Hindlimb muscle (tissue), 1 donor: Measurements from ENCODE around the gene GRPEL2. TPM values are rescaled to one million over a fixed set of nuclear protein-coding genes. Genes with fewer than 3 reads are reported as not detected.
"Not testable (repeated sequence)": the region's sequence is repeated elsewhere in the genome, so short reads cannot be mapped to it uniquely, and the experiment has no call there.

Source experiments
- DNase-seq: peaks from one replicate; pipeline ENCODE4 v3.0.0-alpha.2; 2013
- polyA plus RNA-seq: library from polyadenylated mRNA; unstranded; fragments of 120-200 nt; gene quantifications from one replicate; pipeline ENCODE4 v1.2.1, GENCODE V29; 2013; ENCODE audit not compliant: insufficient read length

Gene GRPEL2
- polyA plus RNA-seq, 1 donor, result 16.0 TPM

DNA sequence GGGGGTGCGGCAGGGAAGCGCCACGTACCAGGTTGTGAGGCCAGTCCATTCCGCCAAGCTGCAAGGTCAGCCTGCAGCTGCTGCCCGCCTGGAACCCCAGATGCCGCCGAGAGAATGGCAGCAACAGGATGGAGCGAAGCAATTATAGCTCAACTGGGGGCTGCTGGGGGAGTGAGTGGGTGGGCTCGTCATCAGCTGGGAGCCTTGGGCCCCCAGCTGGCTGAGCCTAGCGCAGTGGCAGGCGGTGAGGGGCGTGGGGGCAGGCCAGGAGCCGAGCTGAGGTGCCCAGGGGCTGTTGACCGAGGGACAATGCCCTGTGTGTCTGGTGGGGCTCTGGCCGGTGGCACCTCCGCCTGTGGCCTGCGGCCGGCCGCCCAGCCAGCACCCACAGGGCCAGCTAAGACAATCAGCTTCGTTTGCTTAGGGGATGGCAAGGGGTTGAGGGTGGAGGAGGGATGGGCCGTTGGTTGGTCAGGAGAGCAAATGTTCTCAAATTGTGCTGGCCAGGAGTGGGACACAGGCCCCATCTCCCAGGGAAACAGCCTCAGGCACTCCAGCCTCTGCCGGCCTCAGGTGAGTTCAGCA lies 34.0 kb downstream of the GRPEL2 start, which contains the start of gene IL17B:
Gene IL17B (minus strand): TSS at position 116 of the 585 bp plus-strand sequence. CDS start 67 bp downstream, at position 49.
- no peak for DNase-seq

DNA sequence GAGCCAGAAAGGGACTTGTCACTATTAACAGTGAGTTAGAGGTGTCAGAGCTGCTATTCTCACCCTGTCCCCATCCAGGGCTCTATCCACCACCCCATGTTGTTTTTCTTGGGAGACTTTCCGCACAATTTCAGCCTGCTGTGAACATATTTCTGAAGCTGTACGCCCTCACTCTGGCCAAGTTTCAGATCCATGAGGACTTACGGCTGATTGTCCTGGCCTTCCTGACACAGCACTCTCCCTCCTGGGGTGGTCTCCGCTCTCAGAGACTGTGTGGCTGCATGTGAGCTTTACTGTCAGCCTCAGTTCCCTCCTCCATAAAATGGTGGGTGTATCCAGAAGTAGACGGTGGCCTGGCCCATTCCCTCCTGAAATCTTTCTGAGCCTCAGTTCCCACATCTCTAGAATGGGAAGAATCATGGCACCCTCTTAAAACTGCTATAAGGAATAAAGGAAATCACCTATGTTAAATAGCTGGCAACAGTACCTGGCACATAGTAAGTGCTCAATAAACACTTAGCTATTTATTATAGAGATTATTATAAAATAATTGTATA lies 34.6 kb downstream of the GRPEL2 start:
- DNase-seq, result no peak

DNA sequence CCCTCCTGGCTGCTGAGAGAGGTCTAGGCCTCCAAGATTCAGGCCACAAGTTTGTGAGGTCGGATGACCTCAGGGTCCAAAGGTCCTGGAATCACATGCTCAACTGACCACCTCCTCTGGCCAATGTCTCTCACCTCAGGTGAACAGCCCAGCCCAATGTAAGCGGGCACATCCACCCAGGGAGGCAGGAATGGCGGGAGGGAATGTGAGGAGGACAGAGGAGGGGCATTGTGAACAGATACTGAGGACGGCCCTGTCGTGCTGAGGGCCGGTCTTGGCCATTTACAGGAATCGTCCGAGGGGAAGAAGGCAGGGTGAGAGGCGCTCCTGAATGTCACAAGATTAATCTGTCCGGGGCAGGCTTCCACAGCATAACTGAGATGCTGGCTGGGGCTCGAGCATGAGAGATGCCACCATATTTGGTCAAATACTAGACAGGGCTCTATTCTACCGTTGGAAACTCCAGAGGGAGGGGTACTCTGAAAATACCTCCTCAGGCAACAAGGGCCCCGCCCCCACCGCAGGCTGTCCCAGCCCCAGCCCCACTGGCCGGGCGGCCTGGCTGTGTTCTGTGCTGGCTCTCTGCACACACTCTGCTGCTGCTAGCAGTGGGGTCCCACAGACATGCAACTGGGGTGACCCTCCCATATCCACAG lies 35.3 kb downstream of the GRPEL2 start:
- DNase-seq, result no peak

DNA sequence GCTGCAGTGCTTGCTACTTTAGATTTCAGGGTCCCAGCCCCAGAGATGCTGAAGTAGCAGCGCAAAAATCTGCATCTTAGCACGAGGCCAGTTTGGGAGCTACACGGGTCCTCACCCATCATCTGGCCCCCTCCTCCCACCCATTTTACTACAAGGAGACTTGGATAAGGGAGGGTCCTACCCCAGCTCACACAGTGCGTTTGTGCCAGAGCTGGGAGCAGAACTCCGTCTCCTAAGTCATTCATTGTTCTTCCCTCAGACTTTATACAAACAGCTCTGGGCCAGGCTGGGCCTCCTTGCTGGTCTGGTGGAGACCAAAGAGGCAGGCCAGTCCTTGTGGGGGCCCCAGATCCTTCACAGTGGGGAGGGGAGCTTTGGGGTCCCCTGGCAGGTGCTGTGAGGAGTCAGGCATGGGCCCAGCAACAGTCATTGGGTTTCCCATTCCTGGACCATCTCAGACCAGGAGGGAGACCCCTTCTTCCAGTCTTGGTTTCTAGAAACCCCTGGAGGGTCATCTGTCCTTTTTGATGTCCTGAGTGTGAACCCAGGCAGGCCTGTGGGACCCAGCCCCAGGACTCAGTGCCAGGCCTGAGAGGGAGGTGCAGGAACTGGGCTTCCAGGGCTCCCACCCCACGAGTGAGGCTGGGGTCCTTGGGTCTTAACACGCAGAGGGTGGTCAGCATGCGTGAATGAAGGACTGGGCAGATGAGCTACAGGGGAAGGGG lies 36.1 kb downstream of the GRPEL2 start:
- DNase-seq, result no peak

DNA sequence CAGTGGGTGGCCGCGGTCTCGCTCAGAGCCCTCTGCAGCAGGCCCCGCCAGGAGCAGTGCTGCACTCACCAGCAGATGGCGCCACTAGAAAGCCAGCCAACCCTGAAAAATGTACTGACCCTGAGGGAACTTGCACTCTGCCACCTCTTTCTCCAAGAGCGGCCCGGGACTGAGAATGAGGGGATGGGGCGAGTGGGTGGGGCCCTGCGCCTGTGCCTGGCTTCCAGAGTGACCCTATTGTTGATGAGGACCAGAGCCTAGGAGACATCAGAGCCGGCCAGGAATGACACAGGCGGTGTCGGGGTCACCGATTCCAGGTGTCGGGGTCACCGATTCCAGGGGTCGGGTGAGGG lies 36.7 kb downstream of the GRPEL2 start:
- DNase-seq, result peak; percentile 81

DNA sequence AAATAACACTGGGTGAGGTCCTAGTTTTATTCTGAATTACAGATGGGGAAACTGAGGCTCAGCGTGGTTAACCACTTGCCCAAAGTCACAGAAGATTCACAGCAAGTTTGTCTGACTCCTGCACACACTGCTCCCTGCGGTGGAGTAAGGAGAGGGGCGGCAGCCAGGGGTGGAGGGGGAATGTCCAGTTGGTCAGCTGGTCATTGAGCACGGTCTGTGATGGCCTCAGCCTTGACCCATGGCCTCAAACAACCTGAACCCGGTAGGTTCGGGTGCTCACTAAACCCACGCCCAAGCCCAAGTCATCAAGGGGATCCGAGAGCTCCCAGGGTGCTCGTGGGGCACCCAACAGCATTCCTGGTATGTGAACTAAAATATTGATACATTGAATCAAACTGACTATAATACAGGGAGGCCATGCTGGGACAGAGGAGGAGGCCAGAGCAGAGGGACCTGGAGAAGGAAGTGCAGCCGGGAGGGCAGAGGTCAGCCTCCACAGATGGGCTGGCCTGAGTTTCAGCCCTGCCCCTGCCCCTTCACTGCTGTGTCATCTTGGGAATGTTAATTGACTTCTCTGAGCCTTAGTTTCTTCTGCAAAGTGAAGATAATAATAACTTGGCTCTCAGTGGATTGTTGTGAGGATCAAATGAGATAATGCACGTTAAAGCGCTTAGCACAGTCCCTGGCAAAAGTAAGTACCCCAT lies 37.4 kb downstream of the GRPEL2 start:
- no peak for DNase-seq

DNA sequence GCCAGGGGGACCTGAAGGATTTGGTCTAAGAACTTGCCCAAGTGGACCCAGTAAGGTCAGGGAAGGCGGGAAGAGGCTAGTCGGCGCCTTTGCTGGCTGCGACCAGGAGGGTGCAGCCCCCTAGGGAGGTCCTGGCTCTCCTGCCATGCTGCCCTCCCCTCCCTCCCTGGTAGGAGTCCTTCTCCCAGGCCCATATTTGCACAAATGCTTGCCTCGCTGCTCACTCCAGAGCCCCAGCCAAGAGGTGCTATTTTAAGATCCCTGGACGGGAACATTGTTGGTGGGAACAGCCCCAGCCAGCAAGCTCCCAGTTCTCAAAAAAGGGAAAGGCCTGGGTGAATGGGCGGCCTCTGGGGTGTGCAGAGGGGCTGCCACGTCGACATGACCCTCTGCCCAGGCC lies 38.1 kb downstream of the GRPEL2 start:
- no peak for DNase-seq

DNA sequence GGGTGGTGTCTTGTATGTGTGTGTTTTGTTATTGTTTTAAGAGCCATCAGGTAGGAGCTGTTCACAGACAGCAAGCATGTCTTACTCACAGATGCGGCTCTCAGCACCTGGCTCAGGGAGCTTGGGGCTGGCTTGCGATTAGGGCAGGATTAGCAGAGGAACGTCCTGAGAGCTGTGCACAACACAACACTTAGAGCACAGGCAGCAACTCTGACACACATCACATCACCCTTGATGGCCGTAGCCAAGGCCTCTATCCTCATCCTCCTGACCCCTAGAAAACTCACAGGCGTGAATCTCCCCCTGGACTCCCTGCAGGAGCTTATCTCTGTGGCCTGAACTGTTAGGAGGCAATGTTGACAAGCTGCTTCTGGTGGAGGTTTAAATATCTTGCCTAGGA lies 40.9 kb downstream of the GRPEL2 start:
- DNase-seq, result no peak

DNA sequence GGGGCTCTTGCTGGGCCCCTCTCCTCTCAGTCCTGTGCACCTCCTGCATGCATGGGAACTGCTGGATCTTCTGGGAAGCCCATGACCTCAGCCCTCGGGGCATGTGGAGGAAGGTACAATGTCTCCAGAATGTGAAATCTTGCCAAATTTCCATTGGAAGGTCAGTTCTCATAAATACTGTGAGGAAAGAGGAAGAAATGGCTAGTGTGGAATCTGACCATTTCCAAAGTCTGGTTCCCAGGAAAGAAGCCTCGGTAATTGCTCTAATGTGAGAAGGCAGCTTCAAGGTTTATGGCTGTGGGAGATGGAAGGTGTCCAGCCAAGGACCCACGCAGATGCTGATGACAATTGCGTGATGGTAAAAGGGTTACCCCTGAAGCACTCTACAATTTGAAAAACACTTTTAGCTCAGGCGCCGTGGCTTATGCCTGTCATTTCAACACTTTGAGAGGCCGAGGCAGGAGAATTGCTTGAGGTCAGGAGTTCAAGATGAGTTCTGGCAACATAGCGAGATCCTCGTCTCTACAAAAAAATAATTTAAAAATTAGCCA lies 41.9 kb downstream of the GRPEL2 start:
- no peak for DNase-seq

DNA sequence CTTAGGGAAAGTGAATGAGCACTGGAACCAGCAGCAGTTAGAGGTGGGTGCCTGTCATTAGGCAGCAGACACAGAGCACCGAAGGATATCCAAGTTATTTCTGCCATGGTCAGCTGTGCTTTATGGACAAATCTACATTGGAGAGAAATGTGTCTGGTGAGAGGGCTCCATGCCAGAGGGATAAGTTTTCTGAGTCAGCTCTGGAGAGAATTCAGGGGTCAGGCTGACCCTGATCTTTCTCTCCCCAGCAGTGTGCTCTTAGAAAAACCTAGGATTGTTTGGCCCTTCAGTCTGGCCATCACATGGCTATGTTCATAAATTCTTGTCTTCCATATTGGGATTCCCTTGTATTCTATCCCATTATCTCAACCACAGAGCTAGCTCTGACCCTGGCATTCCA lies 42.7 kb downstream of the GRPEL2 start:
- no peak for DNase-seq

DNA sequence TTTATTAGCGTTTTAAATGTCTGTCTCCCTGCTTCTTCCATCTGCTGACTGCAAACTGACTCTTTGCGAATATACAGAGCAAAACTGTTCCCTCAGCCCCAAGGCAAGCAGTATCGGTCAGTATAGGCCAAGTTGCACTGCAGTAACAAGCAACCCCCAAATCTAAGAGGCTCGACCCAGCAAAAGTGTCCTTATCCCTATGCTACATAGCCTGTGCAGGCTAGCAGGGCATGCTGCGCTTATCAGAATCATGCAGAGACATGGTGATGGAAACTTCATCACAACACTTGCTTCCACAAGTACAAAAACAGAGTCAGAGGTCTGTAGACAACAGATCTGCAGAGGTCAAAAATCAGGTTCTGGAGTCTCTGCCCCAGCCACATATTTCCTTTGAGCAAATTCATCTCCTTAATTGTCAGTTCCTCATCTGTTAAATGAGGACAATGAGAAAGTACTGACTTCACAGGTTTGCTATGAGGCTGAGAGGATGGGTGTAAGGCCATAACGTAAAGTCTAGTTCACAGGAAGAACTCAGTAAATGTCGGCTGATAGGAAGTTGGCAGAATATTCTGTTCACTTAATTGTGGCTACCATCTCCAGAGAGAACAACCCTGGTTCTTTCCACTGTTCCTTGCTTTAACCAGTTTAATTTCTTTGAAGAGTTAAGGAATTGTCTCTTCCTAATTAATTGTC lies 43.3 kb downstream of the GRPEL2 start:
- no peak for DNase-seq

DNA sequence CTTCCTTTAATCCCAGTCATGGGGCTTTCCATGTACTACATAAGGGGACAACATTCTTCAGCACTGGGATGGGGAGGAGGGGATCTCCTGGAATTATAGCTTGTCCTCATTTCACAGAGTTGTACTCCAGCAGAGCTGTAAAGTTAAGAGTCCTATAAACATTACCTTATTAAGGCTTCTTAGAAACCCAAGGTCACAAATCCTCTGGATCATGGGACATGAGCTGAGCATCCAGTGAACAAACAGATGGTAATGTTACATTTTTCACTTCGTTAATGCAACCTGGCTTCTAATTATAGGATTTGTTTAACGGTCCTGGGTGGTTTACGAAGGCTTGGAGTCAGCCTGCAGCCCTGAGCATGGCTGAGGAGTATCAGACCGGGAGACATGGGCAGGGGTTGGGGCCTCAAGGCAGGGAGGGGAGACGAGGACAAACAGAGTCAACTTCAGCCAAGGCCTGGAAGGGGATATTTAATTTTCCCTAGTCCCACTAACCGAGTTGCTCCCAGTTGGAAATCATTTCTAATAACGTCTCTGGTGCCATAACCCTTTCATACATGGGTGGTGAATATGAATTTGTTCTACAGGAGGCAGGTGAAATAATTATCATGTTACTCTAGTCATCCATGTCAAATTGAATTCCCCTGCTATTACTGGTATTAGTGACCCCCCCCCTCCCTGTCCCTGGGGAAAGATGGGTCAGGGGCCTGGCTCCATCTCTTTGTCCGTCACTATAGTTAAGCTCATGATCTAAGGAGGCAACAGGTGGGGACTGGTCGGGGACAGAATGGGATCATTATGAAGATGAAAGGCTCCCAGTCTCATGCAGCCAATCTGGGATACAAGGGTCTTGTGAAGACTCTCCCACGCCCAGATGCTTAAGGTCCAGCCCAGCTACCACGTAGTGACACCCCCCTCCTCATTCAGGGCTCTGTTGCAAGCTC lies 44.5 kb downstream of the GRPEL2 start:
- DNase-seq, result no peak

DNA sequence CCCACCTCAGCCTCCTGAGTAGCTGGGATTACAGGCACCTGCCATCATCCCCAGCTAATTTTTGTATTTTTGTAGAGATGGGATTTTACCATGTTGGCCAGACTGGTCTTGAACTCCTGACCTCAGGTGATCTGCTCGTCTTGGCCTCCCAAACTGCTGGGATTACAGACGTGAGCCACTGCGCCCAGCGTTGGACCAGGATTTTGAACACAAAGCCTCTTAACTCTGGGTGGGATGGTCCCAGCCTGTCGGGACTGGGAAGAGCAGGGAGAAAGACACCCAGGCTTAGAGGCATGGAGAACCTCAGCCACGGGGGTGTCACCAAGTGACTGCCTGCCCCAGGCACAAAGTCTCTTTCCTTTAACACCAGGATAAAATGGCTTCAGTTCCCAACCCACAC lies 45.8 kb downstream of the GRPEL2 start:
- not testable (repeated sequence) for DNase-seq

DNA sequence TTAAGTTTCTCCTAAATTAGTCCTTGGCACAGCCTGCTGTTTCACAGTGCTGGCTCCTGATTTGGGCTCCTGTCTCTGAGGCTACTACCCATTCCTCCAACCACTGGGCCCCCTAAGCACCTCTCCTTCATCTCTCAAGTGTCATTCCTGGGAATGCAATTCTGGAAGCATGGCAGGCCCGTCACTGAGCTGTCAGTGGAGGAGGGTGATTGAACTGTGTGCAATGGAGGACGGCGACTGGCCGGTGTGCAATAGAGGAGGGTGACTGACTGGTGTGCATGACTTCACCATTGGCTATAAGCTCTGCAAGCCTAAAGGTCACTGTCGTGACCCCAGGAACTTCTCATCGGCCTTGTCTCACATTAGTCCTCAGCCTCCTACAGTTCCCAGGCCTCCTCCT lies 46.2 kb downstream of the GRPEL2 start:
- DNase-seq, result no peak

DNA sequence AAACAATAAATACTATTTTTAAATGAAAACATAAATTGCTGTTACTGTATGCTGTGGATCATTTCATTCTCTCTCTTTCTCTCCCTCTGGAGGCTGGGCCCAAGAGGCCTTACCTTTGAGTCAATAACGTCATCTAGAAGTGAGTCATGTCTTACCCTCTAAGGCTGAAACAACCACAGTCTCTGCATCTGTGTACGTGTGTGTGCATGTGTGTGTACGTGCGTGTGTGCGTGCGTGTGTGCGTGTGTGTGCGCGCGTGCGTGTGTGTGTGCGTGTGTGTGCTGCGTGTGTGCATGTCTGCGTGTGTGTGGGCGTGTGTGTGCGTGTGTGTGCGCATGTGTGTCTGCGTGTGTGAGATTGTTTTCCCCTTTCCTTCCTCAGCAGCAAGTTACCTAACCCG lies 47.4 kb downstream of the GRPEL2 start:
- DNase-seq, result no peak

DNA sequence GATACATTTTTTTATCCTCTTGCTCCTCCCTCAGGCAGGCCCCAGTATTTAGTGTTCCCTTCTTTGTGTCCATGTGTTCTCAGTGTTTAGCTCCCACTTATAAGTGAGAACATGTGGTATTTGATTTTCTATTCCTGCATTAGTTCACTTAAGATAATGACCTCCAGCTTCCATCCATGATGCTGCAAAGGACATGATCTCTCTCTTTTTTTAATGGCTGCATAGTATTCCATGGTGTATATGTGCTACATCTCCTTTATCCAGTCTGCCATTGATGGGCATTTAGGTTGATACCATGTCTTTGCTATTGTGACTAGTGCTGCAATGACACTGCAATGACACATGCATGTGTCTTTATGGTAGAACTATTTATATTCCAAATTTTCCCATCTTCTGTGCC lies 49.7 kb downstream of the GRPEL2 start:
- not testable (repeated sequence) for DNase-seq

DNA sequence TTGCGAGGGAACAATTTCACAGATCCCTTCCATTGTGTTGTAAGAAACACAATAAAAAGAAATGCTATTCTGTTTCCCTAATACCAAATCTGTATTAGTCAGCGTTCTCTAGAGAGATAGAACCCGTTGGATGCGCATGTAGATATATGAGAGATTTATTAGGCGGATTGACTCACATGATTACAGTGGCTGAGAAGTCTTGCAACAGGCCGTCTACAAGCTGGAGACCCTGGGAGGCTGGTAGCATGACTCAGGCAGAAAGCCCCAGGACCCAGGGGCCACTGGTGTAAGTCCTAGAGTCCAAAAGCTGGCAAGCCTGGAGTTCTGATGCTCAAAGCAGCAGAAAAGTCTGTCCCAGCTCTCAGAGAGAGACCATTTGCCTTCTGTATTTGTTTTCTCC lies 52.2 kb downstream of the GRPEL2 start:
- no peak for DNase-seq

DNA sequence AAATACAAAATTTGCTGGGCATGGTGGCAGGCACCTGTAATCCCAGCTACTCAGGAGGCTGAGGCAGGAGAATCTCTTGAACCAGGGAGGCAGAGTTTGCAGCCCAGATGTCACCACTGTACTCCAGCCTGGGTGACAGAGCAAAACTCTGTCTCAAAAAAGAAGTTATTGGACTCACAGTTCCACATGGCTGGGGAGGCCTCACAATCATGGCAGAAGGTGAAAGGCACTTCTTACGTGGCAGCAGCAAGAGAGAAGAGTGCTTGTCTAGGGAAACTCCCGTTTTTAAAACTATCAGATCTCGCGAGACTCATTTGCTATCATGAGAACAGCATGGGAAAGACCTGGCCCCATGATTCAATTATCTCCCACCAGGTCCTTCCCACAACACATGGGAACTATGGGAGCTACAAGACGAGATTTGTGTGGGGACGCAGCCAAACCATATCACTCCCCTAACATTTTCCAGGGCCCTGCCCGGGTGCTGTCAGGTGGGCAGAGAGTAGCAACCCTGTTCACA lies 53.5 kb downstream of the GRPEL2 start:
- DNase-seq, result not testable (repeated sequence)

DNA sequence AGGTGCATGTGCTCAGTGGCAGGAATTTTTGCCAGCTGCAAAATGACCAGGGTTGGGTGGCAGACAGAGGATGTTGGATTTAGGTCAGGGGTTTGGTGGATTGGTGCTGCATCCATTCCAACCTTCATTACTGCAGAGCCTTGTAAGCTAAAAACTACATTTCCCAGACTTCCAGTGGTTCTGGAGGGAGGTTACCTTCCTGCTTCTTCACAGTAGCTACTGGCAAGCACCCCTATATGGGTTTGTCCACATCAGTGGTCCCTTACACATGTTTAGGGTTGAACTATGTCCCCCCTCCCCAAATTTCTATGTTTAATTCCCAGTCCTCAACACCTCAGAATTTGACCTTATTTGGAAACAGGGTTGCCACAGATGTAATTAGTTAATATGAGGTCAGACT lies 54.5 kb downstream of the GRPEL2 start:
- DNase-seq, result no peak

DNA sequence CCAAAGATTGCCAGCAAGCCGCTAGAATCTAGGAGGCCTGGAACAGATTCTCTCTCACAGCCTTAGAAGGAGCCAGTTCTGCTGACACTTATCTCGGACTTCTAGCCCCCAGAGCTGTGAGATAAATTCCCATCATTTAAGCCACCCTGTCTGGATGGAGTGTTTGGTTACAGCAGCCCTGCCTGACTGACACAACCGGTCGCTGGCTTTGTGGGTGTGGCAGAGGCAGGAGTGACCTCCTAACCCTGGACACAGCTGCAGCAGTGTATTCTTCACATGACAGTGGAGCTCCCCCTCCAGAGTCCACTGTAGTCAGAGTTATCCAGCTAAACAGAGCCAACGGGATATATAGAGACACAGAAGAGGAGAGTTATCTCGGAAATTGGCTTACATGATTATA lies 55.0 kb downstream of the GRPEL2 start:
- DNase-seq, result peak; percentile 75

DNA sequence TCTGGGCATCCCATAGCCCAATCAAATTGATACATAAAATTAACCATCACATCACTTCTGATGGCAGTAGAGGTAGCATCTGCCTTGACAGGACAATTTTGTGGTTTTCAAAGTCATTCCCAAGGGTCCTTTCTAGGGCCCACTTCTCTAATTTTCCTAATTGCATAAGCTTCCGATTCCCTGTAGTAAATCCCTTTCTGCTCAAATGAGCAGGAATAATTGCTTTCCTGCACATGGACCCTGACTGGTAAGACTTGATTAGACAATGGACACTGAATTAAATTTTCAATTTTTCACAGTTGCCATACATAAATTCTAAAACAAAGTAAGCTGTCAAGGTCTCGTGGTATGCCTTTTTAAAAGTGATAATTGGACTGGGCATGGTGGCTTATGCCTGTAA lies 55.8 kb downstream of the GRPEL2 start:
- no peak for DNase-seq
